Islet of Langerhans (tissue), 1 donor: ENCODE measurements around the gene JARID2.
"Not testable (repeated sequence)": the region's sequence is repeated elsewhere in the genome, so short reads cannot be mapped to it uniquely, and the experiment has no call there.

Source experiments
- FAIRE-seq: peaks from one replicate; lab custom pipeline; 2011; peaks lifted over from hg19 to GRCh38; lab: Jason Lieb, UNC

The JARID2 gene

GRCh38 chr6:15265787-15266186 lies 19.9 kb downstream of the JARID2 start:
- FAIRE-seq: no peak

DNA sequence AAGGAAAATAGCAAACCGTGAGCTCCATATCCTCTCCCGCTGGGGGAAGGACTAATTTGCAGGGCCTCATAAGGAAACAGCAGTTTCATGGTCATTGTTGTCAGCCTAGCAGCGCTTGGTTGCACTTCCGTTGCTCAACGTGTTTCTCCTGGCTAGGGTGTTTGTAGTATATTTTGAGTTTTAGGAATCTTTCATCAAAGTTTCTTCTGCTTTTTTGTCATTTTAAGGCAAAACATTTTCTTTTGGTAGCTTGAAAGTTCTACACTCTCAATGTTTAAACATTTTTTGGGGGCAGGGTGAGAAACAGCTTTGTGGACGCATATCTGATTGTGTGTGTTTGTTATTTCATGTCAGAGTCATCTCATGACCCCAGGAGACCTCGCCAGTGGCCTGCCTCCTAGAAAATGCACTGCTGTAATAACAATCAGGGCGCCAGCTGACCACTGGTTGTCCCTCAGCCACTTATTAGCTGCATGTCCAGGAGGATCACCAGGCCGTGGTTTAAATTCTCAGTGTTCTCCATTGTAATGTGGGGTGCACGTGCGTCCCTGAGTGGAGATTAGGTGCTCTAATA lies 20.6 kb downstream of the JARID2 start:
- FAIRE-seq: no peak

DNA sequence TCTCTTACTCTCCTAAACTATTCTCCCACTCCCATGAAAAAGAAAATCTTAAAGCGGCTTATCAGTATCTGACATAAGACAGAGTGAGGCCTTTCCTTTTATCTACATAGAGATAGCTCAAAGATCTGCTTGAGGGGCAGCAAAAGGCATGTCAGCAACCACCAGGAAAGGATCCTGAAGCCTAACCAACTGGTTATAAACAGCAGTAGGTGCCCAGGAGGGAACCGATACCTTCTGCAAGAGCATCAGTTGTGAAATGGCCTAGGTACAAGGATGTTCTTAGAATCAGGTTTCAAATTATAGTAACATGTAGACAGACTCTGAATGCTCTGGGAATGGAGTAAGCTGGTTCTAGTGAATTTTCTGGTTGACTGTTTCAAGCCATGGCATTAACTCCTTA lies 21.4 kb downstream of the JARID2 start:
- FAIRE-seq: no peak

- FAIRE-seq: no peak
These were observed 22.5 kb downstream of the JARID2 start for GRCh38 chr6:15268137-15268908.

- FAIRE-seq: no peak
These were observed 23.1 kb downstream of the JARID2 start for GRCh38 chr6:15269011-15269410.

GRCh38 chr6:15269619-15270018 lies 23.8 kb downstream of the JARID2 start:
- no peak for FAIRE-seq

GRCh38 chr6:15270402-15270801 lies 24.5 kb downstream of the JARID2 start:
- FAIRE-seq: no peak

GRCh38 chr6:15272562-15272961 lies 26.7 kb downstream of the JARID2 start:
- no peak for FAIRE-seq

- FAIRE-seq: no peak
These were observed 29.0 kb downstream of the JARID2 start for GRCh38 chr6:15274692-15275387.

- no peak for FAIRE-seq
These were observed 30.4 kb downstream of the JARID2 start for GRCh38 chr6:15276036-15276985.

DNA sequence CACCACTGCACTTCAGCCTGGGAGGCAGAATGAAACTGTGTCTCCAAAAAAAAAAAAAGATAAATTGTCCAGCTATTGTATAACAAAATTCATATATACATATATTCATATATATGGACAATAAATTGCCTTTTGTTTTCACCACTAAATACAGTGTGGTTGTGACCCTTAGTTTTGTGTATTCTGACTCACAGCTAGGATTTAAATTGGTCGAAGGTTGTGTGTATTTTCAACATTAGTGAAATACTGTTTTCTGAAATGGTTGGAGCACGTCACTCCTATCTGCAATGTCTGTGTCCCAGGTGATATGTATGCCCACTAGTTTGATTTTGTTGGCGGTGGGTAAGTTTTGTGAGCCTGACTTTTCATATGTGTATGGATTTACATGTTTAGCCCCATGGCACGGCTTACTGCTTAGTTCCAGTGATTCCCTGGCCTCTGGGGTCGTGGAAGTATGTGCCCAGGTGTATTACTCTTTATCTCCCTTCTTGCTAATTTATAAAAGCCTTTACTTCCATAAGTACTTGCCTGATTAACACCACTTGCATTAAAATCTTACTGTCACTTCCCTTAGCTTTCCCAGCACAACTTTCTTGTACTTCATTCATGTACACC lies 33.3 kb downstream of the JARID2 start:
- FAIRE-seq: no peak

- no peak for FAIRE-seq
These were observed 34.2 kb downstream of the JARID2 start for GRCh38 chr6:15280028-15280427.

DNA sequence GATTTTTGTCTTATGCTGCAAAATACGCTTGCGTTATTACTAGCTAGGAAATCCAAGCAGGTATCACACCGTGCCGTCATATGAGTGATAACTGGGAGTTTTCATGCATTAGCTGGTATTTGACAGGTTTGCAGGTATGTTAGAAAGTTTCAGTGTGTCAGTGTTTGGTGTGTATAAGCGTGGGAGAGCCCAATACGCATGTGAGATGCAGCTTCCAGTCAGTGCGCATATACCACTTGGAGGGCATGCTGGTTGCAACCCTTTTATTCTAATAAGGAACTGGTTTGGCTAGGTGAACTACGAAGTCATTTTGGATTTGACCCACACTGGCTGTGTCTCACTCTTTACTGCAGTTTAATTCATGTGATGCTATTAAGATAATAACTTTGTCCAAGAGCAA lies 35.1 kb downstream of the JARID2 start:
- FAIRE-seq: no peak

- no peak for FAIRE-seq
These were observed 36.5 kb downstream of the JARID2 start for GRCh38 chr6:15282334-15282733.

GRCh38 chr6:15283986-15284361 lies 38.1 kb downstream of the JARID2 start:
- no peak for FAIRE-seq

DNA sequence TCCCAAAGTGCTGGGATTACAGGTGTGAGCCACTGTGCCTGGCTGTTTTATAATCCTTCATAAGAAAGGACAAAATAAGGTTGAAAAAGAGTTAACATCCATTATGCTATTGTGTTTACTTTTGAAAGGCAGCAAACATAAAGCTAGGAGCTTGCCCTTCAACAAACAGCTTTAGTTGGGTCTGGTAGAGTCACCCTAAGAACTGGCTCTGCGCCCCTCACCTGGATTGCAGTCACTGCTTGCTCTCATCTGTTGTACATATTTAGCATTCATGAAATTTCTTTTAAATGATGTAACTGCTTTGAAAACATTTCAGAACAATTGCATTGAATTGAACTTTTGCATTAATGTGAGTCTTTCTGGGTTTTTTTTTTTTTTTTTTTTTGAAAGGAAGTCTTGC lies 38.9 kb downstream of the JARID2 start:
- FAIRE-seq: no peak

DNA sequence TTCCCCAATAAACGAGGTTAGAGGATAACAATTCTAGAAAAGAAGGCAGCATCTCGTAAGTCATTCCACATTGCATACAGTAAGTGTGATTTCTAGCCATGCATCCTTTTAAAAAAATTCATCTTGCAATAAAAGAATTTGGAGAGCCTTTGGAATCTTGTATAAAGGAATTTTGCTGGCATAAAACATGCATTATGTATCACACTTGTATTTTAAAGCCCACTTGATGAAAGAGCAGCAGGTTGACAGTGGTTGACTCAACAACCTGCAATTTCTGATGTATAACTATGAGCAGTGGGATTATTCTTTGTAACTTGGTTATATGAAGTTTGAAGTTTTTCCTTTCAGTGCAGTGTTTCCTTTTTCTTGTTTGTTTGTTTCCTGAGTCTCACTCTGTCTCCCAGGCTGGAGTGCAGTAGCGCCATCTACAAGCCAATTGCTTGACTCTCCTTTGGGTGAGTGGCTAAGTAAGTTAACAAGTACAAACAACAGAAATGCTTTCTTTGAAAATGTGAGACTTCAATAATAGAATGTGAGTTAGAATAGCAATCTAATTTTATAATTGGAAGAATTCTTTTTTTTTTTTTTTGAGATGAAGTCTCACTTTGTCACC lies 39.9 kb downstream of the JARID2 start:
- FAIRE-seq: no peak

- no peak for FAIRE-seq
These were observed 42.0 kb downstream of the JARID2 start for GRCh38 chr6:15287670-15288375.

DNA sequence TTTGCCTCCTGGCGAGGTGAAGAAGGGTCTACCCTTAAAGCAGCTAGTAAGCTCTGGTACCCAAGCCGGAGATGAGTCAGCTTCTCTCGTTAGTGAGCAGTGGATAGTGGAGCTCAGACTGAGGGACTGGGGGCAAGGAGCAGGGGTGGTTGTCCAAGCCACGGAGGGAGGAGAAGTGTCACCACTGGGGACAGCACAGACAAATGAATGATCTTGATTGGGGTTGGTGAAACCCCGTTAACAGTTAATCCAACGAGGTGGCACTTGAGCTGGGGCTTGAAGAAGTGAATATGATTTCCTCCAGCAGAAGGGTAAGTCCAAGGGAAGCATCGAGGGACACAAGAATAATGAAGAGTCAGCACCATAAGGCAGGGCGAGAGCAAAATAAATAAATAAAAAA lies 43.0 kb downstream of the JARID2 start:
- no peak for FAIRE-seq

- FAIRE-seq: not testable (repeated sequence)
These were observed 43.6 kb downstream of the JARID2 start for GRCh38 chr6:15289456-15289855.
